ENCODE data around the gene WNK2. TPM values are rescaled to one million over a fixed set of nuclear protein-coding genes. Genes with fewer than 3 reads are reported as not detected.
A peak's percentile ranks its signal among the peaks of the same experiment; 100 is the strongest.

The WNK2 gene
- total RNA-seq, 1 donor from 2014 or later, result 1.1 TPM

DNA sequence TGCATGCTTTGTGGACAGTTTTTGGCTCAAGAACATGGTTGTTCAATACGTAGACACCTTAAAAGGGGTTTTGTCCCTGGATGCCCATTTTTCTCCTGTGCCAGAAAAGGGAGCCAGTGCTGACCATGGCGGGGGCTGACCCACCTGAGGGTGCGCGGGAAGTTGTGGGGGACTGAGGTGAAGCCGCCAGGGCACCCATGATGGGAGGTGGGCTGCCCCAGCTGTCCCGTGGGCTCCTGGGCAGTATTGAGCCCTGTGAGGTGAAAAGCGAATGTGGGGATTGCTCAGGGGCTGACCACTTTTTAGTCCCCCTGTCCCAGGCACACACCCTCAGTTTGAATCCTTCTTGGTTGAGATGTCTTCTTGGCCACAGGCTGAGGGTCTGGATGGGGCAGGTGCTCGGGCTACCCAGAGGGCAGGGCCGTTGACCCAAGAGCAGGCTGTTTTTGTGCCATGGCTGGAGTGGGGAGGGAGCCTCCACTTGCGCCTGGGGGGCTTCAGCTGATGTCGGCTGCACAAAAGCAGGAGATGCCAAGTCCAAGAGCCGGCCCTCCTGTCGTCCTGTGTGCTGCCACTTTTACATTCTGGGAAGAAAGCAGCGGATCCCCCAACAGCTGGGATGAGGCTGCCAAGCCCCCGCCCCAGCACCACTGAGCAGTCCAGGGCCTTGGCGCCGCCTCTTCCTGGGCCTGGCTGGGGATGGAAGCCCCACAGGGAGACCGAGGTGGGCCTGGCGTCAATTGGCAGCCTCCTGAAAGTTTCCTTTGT, 120.1 kb downstream of the WNK2 start:
- peak; percentile 85 for DNase-seq (ENCODE audit: low spot score)

DNA sequence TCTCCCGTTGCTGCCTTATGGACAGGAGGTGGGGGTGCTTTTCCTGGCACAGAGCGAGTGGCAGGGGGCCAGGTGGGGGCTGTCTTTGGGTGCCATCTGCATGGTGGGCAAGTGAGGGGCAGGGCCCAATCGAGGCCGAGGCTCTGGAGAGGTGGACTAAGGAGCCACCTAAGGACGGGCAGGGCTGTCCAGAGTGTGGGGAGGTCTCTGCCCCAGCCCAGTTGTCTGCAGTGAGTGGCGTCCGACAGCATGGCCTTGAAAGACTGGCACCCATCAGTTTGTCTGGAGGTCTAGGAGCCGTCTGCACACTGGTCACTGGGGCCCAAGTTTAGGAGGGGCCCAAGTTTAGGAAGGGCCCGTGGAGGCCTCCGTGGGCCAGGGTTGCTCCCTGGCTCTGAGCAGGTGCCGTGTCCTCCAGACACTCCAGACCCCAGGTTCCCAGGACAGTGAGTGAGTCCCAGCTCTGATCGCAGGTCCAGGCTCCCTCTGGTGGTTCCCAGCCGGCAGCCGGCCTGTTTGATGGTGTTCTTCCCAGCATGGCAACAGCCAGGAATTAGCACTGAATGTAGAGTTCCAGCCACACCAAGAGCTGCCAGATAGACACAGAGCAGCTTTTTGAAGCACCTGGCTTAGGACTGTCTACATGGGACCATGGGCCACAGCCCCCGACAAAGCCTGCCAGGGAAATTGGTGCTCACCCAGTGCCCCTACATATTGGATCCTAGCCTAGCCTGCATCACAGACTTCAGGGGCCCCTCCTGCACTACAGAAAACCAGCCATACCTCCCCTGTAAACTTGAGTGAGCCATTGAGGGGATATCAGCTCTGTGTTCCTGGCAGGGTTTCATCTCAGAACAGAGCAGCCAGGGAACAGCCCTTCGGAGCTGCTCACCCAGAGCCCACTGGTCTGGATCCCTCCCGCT, 120.9 kb downstream of the WNK2 start:
- peak; percentile 85 for DNase-seq (ENCODE audit: low spot score)

DNA sequence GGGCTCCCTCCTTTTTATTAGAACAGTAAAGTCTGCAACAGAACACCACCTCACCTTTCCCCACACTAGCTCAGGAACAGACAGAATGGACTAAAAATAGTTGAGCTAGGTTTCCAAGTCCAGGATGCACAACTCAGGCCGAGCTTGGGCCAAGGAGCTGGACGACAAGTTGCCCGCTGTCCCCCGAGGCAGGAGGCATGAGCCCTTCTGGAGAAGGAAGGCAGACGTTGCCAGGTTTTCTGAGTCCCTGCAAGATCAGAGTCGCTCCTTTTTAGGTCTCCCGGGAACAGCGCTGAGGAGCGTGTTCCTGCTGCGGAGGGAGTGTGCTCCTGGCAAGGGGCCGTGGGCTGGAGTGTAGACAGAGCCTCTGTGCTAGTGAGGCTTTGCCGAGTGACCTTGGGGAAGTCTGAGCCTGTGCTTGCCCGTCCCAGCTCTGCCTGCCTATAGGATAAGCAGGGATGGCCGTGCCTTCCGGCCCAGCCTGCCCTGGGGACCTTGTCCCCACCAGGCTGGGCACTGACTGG, 121.6 kb downstream of the WNK2 start:
- DNase-seq (ENCODE audit: low spot score), result no peak

GRCh38 chr9:93306081-93306480, 122.1 kb downstream of the WNK2 start:
- DNase-seq (ENCODE audit: low spot score), result no peak

DNA sequence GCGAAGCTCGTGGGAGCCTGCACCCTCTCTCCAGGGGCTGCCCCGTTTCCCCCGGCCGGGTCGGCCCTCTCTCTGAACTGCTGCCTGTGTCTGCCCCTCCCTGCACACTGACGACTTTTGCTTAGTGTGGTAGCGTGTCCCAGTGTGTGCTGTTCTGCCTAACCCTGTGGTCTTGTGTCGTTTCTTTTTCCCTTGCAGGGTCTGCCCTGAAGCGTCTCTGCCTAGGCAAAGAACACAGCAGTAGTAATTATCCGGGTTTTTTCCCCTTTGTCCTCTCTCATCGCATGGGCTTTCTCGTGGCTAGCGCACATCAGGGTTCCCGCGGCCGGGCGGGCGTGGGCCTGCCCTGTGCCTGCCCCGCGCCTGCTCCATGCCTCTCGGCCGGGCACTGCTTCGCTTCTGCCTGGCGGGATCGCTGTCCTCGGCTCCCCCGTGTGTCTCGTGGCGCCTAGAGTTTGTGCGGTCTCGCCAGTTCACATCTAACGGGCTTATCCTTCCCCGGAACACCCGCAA, 122.7 kb downstream of the WNK2 start:
- DNase-seq (ENCODE audit: low spot score), result peak; percentile 57

DNA sequence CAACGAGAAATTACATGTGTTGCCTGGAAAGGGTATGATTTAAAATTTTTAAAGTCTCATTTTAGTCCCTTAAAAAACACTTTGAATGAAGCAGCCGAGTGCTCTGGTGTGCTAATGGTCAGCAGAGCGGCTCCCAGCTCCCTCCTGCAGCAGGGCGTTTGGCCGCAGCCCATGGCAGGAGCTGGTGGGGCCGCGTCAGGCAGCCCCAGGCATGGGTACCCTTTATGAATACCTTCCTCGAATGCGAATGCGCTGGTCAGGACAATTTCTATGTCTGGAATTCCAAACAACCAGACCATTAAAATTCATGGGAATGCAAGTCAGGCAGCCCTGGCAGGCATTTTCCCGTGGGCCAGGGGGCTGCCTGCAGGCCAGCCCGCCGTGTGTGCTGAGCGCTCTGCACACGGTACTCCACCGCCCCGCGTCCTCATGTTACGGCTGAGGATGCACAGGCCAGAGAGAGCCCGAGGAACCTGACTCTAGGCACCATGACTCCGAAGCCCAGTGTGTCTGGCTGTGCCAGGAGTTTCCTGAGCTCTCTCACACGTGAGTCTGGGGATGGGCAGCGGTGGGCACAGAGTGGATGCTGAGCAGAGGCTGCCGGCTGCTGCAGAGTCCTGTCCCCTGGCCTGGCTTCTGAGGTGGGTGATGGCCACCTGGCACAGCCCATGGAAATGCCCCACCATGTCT, 123.7 kb downstream of the WNK2 start:
- DNase-seq (ENCODE audit: low spot score), result peak; percentile 49

DNA sequence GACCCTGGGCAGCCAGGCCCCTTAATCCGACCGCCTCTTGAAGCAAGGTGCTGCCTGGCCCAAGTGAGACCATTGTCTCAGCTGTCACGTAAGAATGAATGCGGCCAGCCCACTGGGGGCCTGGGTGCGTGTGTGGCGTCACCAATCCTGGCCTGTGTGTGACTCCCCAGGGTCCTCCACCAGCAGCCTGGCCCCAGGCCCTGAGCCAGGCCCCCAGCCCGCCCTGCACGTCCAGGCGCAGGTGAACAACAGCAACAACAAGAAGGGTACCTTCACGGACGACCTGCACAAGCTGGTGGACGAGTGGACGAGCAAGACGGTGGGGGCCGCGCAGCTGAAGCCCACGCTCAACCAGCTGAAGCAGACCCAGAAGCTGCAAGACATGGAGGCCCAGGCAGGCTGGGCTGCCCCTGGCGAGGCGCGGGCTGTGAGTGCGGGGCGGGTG, 124.2 kb downstream of the WNK2 start:
- peak; percentile 85 for DNase-seq (ENCODE audit: low spot score)

DNA sequence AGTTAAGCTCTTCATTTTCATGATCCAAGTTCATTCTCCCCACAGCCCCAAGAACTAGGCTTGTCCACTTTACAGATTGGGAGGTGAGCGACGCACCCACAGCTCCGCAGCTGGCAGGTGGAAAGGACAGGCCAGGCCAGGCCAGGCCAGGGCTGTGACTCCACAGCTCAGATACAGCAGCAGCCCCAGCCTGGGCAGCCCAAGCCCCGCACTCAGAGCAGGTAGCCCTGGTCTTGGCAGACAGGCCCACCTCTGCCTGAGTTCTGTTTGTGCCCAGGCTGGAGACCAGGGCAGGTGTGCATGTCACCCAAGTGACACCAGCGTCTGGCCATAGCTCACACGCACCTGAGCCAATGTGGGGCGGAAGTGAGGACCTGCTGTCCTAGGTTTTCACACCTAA, 124.7 kb downstream of the WNK2 start:
- DNase-seq (ENCODE audit: low spot score), result peak; percentile 87

- peak; percentile 69 for DNase-seq (ENCODE audit: low spot score)
These were observed 126.0 kb downstream of the WNK2 start for GRCh38 chr9:93309889-93310425.

GRCh38 chr9:93315118-93315517, 131.2 kb downstream of the WNK2 start:
- no peak for DNase-seq (ENCODE audit: low spot score)

GRCh38 chr9:93315960-93316359, 132.0 kb downstream of the WNK2 start:
- DNase-seq (ENCODE audit: low spot score), result no peak

DNA sequence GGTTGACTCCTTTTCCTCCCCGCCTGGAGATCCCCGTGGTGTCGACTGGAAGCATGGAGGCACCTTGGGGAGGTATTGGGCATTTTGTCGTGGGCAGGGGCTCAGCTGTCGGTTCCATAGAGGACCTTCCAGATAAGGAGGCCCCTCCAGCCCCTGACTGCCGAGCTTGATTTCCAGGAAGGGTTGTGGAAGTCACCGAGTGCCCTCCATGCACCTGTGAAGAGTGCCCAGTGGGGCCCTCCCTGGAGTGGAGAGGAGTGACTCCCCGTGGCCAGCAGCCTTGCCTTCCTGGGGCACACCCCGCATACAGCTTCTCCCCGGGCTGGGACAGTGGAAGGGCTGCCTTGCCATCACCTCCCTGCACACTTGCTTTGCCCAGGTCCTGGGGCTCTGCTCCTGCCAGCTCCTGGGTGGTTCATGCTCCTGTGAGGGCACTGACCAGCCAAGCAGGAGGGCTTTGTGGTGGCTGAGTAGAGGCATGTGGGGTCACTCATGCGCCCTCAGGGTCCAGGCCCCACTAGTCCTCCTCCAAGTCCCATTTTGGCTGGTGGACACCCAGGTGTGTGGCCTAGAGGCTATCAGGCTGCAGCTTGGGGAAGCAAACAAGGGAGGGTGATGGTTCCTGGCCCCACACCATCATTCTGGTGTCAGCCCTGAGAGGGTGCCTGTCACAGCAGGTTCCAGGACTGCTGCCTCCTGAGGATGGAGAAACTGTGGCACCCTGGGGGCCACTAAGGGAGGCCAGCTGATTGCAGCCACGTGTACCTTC, 133.0 kb downstream of the WNK2 start:
- peak; percentile 87 for DNase-seq (ENCODE audit: low spot score)

DNA sequence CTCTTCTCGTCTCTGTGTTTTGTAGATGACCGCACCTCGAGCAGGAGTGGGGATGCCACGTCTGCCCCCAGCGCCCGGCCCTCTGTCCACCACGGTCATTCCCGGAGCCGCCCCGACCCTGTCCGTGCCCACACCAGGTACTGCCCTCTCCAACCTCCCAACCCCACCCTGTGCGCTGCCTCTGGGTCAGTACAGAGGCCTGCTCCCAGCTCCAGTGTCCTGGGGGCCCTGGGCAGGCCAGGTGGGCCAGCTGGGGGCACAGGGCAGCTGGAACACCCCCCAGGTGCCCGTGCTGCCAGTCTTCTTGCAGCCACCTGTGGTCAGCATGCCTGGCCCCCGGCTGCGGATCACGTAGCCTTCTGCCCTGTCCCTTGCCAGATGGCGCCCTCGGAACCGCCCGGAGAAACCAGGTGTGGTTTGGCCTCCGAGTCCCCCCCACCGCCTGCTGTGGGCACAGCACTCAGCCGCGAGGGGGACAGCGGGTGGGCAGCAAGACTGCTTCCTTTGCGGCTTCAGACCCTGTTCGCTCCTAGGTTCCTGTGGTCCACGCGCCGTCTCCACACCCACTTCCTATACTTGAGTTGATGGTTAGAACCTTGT, 133.7 kb downstream of the WNK2 start:
- peak; percentile 83 for DNase-seq (ENCODE audit: low spot score)

GRCh38 chr9:93318480-93318879, 134.5 kb downstream of the WNK2 start:
- peak; percentile 82 for DNase-seq (ENCODE audit: low spot score)

- no peak for DNase-seq (ENCODE audit: low spot score)
These were observed 135.5 kb downstream of the WNK2 start for GRCh38 chr9:93319301-93319991.

DNA sequence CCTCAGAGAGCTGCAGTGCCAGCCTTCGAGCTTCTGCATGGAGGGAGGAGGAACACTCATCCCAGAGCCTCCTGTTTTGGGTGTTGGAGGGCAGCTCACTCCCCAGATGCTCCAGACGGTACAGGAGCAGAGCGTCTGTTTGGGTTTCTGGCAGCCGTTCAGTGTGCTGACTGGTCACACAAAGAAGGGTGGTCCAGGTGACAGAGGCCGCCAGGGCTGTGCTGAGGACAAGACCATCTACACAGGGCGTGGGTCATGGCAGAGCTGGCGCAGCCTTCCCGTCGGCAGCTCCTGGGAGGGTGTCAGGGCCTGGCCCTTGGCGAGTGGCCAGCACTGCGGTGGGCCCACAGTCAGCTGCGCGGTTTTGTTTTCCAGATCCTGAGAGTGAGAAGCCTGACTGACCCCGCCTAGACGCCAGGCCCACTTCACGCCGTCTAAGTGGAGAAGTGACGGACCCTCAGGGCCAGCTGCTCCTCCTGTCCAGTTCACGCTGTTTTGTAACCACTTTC, 136.1 kb downstream of the WNK2 start:
- DNase-seq (ENCODE audit: low spot score), result no peak

DNA sequence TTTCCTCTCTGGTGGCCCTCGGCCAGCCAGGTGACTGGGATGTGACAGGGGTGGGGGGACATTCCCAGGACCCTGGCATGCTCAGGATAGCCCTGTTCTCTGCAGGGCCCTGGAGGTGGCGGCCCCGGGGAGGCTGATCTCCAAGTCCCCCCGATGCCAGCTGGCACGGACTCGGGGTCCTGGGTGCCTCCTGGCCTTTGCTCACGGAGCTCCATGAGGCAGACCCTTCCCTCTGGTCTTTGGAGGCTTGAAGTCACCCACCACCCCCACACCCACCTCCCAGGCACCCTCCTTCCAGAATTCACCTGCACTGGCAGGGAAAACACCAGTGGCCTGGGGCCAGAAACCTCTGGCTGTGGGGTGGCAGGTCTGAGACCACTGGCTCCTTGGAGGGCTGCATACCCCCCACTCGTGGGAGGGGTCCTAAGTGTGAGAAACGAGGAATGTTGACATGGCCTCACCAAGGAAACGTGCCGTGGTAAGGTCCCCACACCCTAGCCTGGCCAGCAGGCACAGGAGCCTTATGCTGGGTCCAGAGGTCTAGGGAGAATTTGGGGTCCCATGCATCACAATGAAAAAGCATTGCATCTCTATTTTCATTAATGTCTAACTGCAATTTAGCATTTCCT, 136.8 kb downstream of the WNK2 start:
- DNase-seq (ENCODE audit: low spot score), result no peak

DNA sequence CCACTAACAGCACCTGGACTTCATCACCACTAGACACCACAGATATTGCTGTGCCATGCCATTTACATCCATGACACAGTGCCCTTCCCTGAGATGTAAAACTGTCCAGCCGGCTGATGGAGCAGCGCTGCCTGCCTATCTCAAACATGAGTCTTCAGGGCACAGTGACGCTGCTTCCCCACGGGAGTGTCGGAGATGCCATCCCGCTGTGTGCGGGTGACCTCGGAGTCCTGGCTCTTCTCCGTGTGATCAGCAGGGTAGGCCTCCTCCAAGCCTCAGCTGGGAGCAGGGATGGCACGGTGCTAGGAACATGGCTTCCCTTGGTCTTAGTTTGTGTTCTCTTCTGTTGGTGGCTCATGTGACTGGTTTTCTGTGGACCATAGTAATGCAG, 137.3 kb downstream of the WNK2 start:
- DNase-seq (ENCODE audit: low spot score), result peak; percentile 81

Data from mesenteric fat pad (tissue), 1 donor.